Measurements from ENCODE around the gene PRAF2. TPM values are rescaled to one million over a fixed set of nuclear protein-coding genes. Genes with fewer than 3 reads are reported as not detected.
A peak's percentile ranks its signal among the peaks of the same experiment; 100 is the strongest.

Gene PRAF2
- total and polyA plus RNA-seq, 2 of the 13 experiments (the other 11 are each of a cell fraction or from before 2014, with no cell fraction given), result 0.33 to 2.6 TPM

DNA sequence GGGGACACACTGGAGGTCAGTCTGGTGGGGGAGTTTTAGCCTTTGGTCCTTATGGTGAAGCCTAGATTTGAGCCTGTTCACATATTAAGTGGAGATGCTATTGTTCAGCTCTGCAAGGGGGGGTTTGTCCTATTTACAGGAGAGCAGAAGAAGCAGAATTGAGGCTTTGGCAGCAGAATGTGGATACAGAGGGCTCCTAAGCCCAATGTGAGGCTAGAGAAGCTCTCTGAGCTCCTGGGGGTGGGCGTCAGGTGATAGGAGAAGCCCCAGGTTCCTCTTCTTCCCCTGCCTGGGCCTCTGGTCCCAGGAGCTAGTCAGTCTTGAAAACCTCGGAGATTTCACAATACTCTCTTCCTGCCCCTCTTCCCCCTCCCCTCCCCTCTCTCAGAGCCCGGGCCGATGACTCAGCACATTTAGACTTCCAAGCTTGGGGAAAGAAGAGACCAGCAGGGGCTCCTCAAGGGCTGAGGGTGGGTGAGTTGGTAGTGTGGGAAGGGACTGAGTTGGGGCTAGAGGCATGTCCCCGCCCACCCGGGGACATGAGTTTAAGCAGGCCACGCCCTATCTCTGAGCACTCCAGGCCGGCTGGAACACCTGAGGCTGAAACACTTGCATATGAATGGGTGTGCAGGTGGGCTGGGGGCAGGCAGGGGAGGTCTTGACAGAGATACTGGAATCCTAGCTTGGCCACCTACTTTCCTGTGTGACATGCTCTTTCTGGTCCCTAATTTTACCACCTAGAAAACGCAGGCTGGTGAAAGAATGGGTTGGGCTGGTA is 34.0 kb downstream of the PRAF2 start (continued):
- TF ChIP-seq, protein P1, sequence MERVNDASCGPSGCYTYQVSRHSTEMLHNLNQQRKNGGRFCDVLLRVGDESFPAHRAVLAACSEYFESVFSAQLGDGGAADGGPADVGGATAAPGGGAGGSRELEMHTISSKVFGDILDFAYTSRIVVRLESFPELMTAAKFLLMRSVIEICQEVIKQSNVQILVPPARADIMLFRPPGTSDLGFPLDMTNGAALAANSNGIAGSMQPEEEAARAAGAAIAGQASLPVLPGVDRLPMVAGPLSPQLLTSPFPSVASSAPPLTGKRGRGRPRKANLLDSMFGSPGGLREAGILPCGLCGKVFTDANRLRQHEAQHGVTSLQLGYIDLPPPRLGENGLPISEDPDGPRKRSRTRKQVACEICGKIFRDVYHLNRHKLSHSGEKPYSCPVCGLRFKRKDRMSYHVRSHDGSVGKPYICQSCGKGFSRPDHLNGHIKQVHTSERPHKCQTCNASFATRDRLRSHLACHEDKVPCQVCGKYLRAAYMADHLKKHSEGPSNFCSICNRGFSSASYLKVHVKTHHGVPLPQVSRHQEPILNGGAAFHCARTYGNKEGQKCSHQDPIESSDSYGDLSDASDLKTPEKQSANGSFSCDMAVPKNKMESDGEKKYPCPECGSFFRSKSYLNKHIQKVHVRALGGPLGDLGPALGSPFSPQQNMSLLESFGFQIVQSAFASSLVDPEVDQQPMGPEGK (CRISPR knock-in tag; IDR thresholded peaks at IDR 0.05), result 0 out of 2 replicates have a peak, but pooled peaks have one; percentile 46
- TF ChIP-seq MAFK (conservative IDR thresholded peaks at IDR 0.05 in 1 of 2, IDR thresholded peaks at IDR 0.05 in 1 of 2; ENCODE audit: low read length in 2 of 2), result peak; percentile 98 to 99
- TF ChIP-seq MAFF (IDR thresholded peaks at IDR 0.05; ENCODE audit: low read depth, low read length), result peak; percentile 96
- TF ChIP-seq ZNF672 (CRISPR knock-in tag; IDR thresholded peaks at IDR 0.05), result no peak
- TF ChIP-seq MXD4 (CRISPR knock-in tag; IDR thresholded peaks at IDR 0.05), result no peak
- TF ChIP-seq POGK (CRISPR knock-in tag; conservative IDR thresholded peaks at IDR 0.05), result 0 out of 2 replicates have a peak, but pooled peaks have one; percentile 16
- peak; percentile 82 for TF ChIP-seq CEBPB (IDR thresholded peaks at IDR 0.05; ENCODE audit: borderline replicate concordance, low read depth, low read length)
- TF ChIP-seq NFE2L1 (CRISPR knock-in tag; IDR thresholded peaks at IDR 0.05; ENCODE audit: borderline replicate concordance), result peak; percentile 72; the same call in 1 of the 2 replicates
- TF ChIP-seq CC2D1A (CRISPR knock-in tag; IDR thresholded peaks at IDR 0.05), result no peak
- no peak for TF ChIP-seq ZNF3 (CRISPR knock-in tag; IDR thresholded peaks at IDR 0.05)
- TF ChIP-seq SP140L (CRISPR knock-in tag; IDR thresholded peaks at IDR 0.05; ENCODE audit: borderline replicate concordance), result no peak
- peak; percentile 32; the same call in 1 of the 2 replicates for TF ChIP-seq ZNF687 (CRISPR knock-in tag; IDR thresholded peaks at IDR 0.05)
- TF ChIP-seq CEBPG (CRISPR knock-in tag; IDR thresholded peaks at IDR 0.05), result peak; percentile 76
- TF ChIP-seq FOSL2 (CRISPR knock-in tag; IDR thresholded peaks at IDR 0.05), result peak; percentile 52
- TF ChIP-seq SOX6 (IDR thresholded peaks at IDR 0.05), result no peak
- TF ChIP-seq SOX6 (CRISPR knock-in tag; IDR thresholded peaks at IDR 0.05), result peak; percentile 17; the same call in 1 of the 2 replicates
- TF ChIP-seq MAFG (CRISPR knock-in tag; IDR thresholded peaks at IDR 0.05), result peak; percentile 86
- TF ChIP-seq EP300 (IDR thresholded peaks at IDR 0.05; ENCODE audit: low read depth in 2 of 2, low read length in 2 of 2), result peak in 1 of 2 experiments; percentile 38; a peak in 1 of 4 replicates
- TF ChIP-seq EP300 (CRISPR knock-in tag; IDR thresholded peaks at IDR 0.05; ENCODE audit: borderline replicate concordance), result no peak
